Measurements from ENCODE around the gene ZCCHC24.

DNA sequence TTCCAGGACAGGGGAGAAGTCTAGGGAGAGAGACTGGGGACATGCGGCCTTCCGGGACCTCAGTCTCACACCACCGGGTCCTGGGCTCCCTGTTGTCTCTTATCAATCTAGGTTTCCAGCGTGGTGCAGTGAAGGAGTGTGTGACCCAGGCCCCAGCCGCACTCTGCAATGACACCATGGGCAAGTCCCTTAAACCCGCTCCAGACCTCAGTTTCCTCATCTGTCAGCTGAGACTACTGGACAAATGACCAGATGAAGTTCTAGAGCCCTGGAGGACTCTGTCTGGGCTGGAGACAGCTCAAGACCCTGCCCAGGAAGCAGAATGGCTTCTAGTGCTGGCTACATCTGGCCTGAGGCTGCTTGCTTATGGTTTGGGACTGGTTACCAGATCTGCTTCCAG is 46.8 kb upstream of the ZCCHC24 start:
- TF ChIP-seq CTCF (IDR thresholded peaks at IDR 0.05), result no peak
- no peak for TF ChIP-seq POLR2AphosphoS5 (IDR thresholded peaks at IDR 0.05)

All from stomach (tissue), 4 donors.